HG02970 (cell line): ENCODE measurements around the gene SLC11A1.
A peak's percentile ranks its signal among the peaks of the same experiment; 100 is the strongest.

Source experiments
- ATAC-seq: cut with Tn5 transposase; IDR thresholded peaks from one replicate; pipeline ENCODE4 v1.9.1; 2021; ENCODE audit warnings: mild to moderate bottlenecking, moderate library complexity, moderate number of reproducible peaks; ENCODE audit not compliant: unreplicated experiment, low FRiP score

SLC11A1 gene

DNA sequence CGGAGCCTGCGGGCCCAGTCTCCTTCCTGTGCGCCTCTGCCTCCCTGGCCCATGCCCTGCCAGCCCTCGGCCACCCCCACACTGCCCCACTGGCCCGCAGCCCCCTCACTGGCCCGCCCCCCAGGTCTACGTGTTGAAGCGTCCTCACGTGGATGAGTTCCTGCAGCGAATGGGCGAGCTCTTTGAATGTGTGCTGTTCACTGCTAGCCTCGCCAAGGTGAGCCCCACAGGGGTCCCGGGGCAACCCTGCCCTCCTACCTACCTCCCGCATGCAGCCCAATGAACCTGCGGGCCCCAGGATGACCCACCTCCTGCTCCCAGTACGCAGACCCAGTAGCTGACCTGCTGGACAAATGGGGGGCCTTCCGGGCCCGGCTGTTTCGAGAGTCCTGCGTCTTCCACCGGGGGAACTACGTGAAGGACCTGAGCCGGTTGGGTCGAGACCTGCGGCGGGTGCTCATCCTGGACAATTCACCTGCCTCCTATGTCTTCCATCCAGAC is 20.9 kb downstream of the SLC11A1 start:
- ATAC-seq = no peak

DNA sequence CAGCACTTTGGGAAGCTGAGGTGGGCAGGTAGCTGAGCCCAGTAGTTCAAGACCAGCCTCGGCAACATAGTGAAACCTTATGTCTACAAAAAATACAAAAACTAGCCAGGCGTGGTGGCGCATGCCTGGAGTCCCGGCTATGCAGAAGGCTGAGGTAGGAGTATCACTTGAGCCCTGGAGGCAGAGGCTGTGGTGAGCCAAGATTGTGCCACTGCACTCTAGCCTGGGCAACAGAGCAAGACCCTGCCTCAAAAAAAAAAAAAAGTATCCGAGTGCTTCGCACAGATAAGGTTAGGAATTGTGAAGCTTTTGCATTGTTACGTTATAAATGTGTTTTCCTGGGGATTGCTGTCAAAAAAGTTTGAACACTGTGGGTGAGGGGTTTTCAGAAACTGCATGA is 21.7 kb downstream of the SLC11A1 start:
- no peak for ATAC-seq

DNA sequence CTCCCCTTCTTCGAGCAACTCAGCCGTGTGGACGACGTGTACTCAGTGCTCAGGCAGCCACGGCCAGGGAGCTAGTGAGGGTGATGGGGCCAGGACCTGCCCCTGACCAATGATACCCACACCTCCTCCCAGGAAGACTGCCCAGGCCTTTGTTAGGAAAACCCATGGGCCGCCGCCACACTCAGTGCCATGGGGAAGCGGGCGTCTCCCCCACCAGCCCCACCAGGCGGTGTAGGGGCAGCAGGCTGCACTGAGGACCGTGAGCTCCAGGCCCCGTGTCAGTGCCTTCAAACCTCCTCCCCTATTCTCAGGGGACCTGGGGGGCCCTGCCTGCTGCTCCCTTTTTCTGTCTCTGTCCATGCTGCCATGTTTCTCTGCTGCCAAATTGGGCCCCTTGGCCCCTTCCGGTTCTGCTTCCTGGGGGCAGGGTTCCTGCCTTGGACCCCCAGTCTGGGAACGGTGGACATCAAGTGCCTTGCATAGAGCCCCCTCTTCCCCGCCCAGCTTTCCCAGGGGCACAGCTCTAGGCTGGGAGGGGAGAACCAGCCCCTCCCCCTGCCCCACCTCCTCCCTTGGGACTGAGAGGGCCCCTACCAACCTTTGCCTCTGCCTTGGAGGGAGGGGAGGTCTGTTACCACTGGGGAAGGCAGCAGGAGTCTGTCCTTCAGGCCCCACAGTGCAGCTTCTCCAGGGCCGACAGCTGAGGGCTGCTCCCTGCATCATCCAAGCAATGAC is 22.4 kb downstream of the SLC11A1 start:
- no peak for ATAC-seq

DNA sequence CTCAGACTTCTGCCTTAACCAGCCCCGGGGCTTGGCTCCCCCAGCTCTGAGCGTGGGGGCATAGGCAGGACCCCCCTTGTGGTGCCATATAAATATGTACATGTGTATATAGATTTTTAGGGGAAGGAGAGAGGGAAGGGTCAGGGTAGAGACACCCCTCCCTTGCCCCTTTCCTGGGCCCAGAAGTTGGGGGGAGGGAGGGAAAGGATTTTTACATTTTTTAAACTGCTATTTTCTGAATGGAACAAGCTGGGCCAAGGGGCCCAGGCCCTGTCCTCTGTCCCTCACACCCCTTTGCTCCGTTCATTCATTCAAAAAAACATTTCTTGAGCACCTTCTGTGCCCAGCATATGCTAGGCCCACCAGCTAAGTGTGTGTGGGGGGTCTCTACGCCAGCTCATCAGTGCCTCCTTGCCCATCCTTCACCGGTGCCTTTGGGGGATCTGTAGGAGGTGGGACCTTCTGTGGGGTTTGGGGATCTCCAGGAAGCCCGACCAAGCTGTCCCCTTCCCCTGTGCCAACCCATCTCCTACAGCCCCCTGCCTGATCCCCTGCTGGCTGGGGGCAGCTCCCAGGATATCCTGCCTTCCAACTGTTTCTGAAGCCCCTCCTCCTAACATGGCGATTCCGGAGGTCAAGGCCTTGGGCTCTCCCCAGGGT is 23.1 kb downstream of the SLC11A1 start:
- no peak for ATAC-seq

DNA sequence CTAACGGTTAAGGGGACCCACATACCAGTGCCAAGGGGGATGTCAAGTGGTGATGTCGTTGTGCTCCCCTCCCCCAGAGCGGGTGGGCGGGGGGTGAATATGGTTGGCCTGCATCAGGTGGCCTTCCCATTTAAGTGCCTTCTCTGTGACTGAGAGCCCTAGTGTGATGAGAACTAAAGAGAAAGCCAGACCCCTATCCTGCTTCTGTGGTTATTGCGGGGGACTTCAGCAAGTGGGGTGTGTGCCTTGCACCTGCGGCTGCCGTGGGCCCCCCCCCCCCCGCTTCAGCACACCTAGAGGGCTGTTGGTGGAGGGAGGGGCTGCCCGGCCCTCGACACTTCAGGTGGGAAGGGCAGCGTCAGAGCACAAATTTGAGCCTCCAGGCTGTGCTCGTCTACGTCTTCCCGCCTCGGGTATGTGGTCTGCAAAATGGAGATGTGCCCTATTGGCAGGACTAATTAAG is 23.7 kb downstream of the SLC11A1 start:
- no peak for ATAC-seq

DNA sequence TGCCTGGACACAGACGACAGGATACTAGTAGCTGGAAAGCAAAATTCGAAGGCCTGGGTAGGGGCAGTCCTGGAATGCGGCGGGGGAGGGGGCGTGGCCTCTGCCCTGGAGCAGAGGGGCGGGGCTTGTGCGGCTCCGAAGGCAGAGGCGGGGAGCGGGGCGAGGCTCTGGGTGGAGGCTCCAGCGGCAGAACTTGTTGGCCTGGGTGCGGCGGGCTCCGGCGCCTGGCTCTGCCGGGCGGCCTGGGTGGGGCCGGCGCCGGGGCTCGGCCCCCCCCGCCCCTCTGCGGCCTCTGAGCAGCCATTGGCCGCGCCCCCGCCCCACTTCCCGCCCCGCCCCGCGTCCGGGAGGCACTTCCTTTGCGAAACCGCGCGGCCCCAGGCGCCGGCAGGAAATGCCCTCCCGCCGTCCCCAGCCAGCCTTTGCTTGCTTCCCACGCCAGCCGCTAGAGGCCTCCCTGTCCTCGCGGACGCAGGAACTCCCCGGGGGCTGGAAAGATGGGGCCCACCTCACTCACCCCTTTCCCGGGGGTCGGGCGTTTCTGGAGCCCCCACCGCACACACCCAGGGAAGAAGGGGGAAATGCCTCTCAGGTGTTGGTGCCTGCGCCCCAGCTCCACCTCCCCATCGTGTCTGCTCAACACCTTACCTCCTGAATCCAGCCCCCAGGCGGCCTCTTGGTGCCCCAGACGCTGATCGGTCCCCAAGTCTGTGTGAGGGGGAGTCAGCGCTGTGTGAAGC is 24.3 kb downstream of the SLC11A1 start:
- ATAC-seq = peak; percentile 86

DNA sequence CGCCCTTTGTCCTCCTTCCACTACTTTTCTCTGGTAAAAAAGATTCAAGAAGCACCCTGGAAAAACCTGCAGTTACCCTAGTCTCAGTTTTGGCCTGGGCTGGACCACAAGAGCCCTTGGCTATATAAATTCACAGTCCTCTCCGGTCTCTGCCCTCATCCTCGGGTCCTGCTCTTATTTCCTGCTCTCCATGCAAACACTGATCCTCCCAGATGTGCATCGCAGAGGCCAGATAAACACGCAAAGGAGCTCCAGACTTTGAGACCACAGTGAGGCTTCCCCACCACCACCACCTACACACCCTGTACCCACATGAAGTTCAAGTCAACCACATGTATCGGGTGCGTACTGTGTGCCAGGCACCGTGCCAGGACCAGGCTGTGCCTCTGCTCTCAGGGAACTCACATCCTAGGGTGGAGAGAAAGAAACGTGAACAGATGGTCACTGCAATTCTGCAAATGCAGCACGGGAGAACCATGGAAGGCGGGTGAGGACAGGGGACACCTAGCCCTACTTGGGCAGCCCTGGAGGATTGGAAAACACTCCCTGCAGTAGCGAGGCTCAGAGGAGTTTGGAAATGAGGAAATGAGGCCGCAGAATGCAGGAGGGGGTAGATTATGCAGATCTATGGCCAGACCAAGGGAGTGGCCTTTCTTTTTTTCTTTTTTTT is 25.0 kb downstream of the SLC11A1 start:
- no peak for ATAC-seq

DNA sequence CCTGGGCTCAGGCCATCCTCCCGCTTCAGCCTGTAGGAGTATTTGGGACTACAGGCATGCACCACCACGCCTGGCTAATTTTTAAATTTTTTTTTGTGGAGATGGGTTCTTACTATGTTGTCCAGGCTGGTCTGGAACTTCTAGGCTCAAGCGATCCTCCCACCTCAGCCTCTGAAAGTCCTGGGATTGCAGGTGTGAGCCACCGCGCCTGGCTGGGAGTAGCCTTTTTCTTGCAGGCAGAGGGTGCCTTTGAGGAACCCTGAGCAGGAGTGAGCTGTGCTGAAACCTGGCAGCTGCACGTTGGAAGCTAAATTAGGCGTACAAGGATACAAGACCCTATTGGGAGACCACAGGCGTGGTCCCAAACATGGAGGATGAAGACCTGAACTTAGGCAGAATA is 25.6 kb downstream of the SLC11A1 start:
- ATAC-seq = no peak

DNA sequence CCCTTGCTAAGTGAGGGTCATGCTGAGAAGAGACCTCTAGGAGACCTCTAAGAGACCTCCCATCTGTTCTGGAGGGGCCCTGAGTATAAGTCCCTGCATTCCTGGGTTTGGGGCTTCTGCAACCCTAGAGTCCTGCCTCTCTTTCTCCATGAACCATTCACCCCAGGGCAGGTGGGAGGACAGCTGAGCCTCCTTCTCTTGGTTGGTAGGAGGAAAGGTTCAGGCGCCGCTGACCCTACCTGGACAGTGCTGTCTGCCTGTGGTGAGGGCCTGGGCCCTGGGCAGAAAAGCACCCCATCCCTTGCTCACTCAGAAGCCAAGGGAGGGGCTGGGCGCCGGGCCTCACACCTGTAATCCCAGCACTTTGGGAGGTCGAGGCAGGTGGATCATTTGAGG is 36.2 kb downstream of the SLC11A1 start:
- ATAC-seq = no peak

DNA sequence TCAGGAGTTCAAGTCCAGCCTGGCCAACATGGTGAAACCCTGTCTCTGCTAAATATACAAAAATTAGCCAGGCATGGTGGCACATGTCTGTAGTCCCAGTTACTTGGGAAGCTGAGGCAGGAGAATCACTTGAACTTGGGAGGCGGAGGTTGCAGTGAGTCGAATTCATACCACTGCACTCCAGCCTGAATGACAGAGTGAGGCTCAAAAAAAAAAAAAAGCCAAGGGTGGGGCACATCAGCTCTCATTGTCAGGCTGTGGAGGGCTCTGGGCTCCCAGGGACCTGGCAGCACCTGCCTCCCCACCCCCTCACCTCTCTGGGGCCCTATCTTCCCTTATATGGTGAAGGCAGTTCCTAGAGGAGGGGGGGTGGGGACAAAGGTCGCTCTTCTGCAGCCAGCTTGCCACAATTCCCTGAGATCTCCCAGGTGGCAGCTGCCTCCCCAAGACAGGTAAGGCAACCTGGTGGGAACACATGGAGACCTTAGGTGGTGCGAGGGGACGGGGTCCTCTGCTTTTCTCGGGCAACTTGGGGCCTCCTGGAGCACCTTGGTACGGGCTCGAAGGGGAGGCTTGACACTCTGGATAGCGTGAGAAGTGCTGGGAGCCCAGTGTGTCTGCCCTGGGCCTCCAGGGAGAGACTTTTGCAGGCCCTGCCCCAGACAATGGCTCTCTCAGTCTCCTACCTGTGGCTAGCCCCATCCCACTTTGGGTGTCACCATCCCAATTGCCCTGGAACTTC is 36.8 kb downstream of the SLC11A1 start, which contains the start of gene VIL1:
Gene VIL1 (plus strand): TSS at position 407 of the 742 bp plus-strand sequence. CDS start 4,656 bp downstream, outside the sequence.
- no peak for ATAC-seq

DNA sequence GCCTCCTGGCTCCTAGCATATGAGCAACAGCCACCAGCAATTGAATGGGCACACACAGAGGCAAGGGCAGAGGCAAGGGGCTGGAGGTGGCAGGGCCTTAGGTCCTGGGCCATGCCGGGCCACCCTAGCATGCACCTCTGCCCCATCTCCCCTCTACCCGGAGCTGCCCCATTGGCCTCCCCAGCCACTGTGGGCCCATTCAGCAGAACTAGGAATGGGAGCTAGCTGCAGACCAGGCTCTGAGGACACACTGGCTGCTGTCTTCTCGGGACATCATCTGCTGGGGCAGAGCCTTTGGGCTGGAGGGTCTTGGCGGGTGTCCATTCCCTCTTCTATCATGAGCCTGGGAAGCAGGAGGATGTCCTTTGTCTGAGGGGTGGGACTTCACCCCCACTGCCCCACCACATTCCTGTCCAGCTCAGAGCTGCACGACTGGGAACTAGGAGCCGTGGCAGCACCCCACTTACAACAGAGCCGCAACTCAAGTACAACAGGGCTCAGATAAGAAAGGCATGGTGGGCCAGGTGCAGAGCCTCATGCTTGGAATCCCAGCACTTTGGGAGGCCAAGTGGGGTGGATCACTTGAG is 37.6 kb downstream of the SLC11A1 start:
- ATAC-seq = no peak

DNA sequence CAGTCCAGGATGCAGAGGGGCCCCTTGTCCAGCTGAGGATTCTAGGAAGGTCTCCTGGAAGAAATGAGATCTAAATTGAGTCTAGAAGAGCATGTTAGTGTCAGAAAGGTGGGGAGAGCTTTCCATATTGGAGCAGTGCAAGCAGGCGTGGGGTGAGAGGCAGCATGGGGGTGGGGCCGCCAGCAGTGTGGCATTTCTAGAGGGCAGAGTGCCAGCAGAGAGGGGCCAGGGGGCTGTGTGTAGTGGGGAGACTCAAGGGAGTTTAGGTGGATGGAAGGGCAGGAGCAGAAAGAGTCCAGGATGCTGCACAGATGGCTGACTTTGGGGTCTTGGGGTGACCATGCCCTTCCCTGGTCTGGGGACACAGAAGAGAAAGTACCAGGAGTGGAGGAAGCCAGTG is 39.0 kb downstream of the SLC11A1 start:
- no peak for ATAC-seq

DNA sequence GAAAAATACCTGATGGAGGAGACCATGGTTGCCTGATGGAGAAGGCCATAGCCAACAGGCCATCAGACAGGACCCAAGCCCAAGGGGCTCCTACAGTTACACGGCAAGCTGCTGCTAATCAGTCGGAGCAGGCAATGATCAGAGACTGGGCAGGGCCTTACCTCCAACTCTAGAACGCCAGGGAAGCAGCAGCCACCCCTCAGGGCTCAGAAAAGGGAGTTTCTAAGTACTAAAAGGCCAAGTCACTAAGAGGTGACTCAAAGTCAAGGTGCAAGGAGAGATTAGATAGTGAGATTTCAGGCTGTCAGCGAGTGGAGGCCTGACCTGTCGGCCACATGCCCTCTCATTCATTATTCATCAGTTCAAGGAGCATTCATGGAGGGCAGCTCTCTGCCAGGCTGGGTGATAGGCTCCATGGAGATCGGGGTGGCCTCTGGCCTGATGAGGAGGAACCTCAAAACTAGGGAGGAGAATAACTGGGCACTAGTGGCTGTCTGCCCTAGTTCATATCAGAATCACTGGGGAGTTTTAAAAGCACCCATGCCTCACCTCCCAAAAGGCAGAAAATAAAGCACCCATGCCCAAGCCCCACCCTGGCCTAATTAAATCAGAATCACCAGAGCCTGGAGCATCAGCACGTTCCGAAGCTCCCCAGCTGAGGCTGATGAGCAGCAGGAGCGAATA is 40.5 kb downstream of the SLC11A1 start:
- ATAC-seq = no peak

DNA sequence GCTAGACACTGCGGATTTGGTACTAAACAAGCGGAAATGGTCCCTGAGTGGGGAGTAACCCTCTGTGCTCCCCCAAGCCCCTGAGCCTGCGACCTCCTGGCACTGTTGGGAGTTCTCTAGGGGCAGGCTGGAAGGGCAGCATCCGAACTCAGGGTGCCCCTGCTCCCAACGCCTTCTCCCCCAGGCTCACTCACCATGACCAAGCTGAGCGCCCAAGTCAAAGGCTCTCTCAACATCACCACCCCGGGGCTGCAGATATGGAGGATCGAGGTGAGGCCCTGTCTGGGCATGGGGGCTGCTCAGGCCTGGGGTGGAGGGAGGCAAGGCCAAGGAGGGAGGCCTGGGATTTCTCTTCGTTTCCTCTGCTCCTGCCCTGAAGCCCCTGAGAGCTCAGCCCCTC is 41.5 kb downstream of the SLC11A1 start:
- no peak for ATAC-seq

DNA sequence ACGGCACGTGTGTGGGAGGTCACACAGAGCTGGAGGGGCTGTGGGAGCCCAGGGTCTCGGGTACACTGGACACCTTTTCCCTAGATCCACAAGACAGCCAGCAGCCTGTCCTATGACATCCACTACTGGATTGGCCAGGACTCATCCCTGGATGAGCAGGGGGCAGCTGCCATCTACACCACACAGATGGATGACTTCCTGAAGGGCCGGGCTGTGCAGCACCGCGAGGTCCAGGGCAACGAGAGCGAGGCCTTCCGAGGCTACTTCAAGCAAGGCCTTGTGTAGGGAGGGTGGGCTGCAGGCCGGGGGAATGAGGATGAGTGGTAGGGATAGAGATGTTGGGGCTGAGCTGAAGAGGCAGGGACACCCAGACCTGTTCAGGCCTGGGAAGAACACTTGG is 43.5 kb downstream of the SLC11A1 start:
- no peak for ATAC-seq

DNA sequence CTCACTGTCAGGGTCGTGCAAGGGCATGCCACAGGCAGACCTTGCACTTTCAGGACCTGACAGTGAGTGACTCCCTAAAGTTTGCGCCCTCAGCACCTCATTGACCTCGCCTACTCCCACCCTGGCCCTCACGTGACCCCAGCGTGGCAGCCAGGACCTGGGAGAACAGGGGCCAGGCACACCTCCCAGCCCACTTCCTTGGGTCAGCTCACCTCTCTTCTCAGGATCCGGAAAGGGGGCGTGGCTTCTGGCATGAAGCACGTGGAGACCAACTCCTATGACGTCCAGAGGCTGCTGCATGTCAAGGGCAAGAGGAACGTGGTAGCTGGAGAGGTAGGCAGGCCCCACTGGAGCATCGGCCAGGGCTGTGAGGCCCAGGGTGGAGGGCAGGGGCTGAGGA is 45.7 kb downstream of the SLC11A1 start:
- ATAC-seq = no peak

DNA sequence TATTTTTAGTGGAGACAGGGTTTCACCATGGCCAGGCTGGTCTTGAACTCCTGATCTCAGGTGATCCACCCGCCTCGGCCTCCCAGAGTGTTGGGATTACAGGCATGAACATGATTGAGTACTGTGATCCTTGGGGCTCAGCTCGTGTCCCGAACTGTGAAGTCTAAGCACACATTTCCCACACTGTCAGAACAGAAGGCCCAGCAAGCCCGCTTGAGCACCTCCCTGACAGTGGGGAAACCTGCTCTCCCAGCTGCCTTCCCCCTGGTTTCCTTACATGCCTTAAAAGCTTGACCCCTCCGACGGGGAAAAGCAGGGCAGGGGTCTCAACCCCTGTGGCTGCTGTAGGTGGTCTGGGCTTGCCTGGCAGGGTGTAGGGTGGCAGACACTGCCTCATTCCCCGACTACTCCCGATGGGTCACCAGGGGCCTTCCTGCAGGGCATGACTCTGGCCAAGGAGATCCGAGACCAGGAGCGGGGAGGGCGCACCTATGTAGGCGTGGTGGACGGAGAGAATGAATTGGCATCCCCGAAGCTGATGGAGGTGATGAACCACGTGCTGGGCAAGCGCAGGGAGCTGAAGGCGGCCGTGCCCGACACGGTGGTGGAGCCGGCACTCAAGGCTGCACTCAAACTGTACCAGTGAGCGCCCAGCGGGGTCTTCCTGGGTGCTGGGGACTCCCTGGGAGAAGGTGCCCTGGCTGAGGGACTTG is 46.9 kb downstream of the SLC11A1 start:
- no peak for ATAC-seq

DNA sequence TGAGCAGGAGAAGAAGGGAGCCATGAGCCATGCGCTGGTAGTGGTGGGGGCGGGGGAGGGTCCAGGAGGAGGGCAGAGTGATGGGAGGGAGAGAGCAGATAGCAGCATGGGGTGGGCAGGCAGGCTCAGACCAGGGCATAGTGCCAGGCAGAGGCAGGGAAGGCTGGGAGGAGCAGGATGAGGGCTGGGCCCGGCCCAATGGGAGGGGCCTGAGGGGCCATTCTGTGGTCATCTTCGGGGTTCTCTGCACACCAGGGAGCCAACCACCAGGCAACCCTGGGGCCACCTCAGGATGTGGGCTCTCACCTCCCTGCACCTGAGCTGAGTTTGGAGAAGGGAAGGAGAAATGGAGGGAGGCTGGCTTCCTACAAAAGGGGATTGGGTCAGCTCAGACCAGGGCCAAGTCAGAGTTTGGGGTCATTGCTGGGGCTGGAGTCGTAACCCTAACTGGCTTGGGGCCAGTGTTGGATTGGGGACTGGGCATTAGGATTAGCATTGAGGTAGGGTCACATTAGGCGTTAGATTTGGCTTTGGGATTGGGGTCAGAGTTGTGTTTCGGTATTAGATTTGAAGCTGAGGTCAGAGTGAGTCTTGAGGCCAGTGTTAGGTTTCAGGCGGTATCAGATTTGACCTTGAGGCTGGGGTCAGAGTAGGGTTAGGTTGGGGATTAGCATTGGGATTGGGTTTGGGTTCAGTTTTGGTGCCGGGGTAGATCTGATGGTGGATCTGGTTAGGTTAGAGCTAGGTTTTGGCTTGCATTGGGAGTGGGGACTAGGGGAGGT is 48.0 kb downstream of the SLC11A1 start:
- no peak for ATAC-seq
